Ammon's horn (tissue), 1 donor: ENCODE measurements around the gene SCN4A.
A peak's percentile ranks its signal among the peaks of the same experiment; 100 is the strongest.
"Not testable (repeated sequence)": the region's sequence is repeated elsewhere in the genome, so short reads cannot be mapped to it uniquely, and the experiment has no call there.

Experiments
- DNase-seq: peaks from one replicate; pipeline ENCODE4 v3.0.0-alpha.2; 2016; ENCODE audit warnings: low spot score

The SCN4A gene

GRCh38 chr17:63916566-63917185 lies 56.0 kb downstream of the SCN4A start:
- no peak for DNase-seq

GRCh38 chr17:63915753-63916152 lies 57.0 kb downstream of the SCN4A start:
- DNase-seq, result not testable (repeated sequence)

- DNase-seq, result no peak
These were observed 58.2 kb downstream of the SCN4A start for GRCh38 chr17:63914471-63914870.

- no peak for DNase-seq
These were observed 61.0 kb downstream of the SCN4A start for GRCh38 chr17:63911657-63912100.

GRCh38 chr17:63911041-63911635 lies 61.6 kb downstream of the SCN4A start, which contains the start of gene CSHL1:
CSHL1 (minus strand) TSS chr17:63911258; CDS start chr17:63911196, 62 bp downstream.
- no peak for DNase-seq

GRCh38 chr17:63910096-63910495 lies 62.6 kb downstream of the SCN4A start:
- no peak for DNase-seq

GRCh38 chr17:63909586-63909985 lies 63.1 kb downstream of the SCN4A start:
- DNase-seq, result not testable (repeated sequence)

- DNase-seq, result not testable (repeated sequence)
These were observed 65.4 kb downstream of the SCN4A start for GRCh38 chr17:63907161-63907778.

- DNase-seq, result not testable (repeated sequence)
These were observed 67.9 kb downstream of the SCN4A start for GRCh38 chr17:63904796-63905195.

- not testable (repeated sequence) for DNase-seq
These were observed 68.9 kb downstream of the SCN4A start for GRCh38 chr17:63903787-63904201.

- not testable (repeated sequence) for DNase-seq
These were observed 70.7 kb downstream of the SCN4A start for GRCh38 chr17:63901971-63902370.

GRCh38 chr17:63898899-63899798 lies 73.6 kb downstream of the SCN4A start:
- not testable (repeated sequence) for DNase-seq

- not testable (repeated sequence) for DNase-seq
These were observed 76.0 kb downstream of the SCN4A start, which contains the start of gene CSH1 for GRCh38 chr17:63896524-63897354. CSH1 (minus strand) TSS chr17:63896574; CDS start chr17:63896511, 63 bp downstream.

- not testable (repeated sequence) for DNase-seq
These were observed 77.9 kb downstream of the SCN4A start for GRCh38 chr17:63894821-63895220.

- not testable (repeated sequence) for DNase-seq
These were observed 78.7 kb downstream of the SCN4A start for GRCh38 chr17:63894021-63894420.

GRCh38 chr17:63892316-63893037 lies 80.2 kb downstream of the SCN4A start:
- not testable (repeated sequence) for DNase-seq

GRCh38 chr17:63889026-63889848 lies 83.5 kb downstream of the SCN4A start:
- peak; percentile 57 for DNase-seq
